Naive thymus-derived CD4-positive, alpha-beta T cell (primary cell): ENCODE measurements around the gene ACKR3. TPM values are rescaled to one million over a fixed set of nuclear protein-coding genes. Genes with fewer than 3 reads are reported as not detected.

Source experiments
- ATAC-seq: fragments of 150-1000 bp; cut with Tn5 transposase; 2 replicates; pipeline ENCODE4 v1.10.0; 2021; ENCODE audit warnings: mild to moderate bottlenecking, moderate library complexity
- CTCF ChIA-PET: fragments of 350-600 bp; sonication (Branson Sonifier 250); formaldehyde crosslinking; loops from one replicate; lab custom pipeline; 2021; ENCODE audit warnings: antibody characterized with exemption; lab: Charles Lee
- POLR2A ChIA-PET: fragments of 350-600 bp; sonication (Branson Sonifier 250); formaldehyde crosslinking; loops from one replicate; lab custom pipeline; 2021; ENCODE audit warnings: antibody characterized with exemption, inconsistent platforms; lab: Charles Lee
- DNase-seq, 9 donors: peaks; one replicate each; pipeline versions ENCODE4 v3.0.0 to v3.0.0-alpha.2; 2020 to 2022; ENCODE audit warnings: mixed read lengths in 1 of 9
- H3K27ac ChIP-seq: one replicate; pipeline ENCODE4 v1.7.0; 2013; ENCODE audit warnings: mild to moderate bottlenecking, low read depth, low read length, moderate library complexity
- H3K27me3 ChIP-seq, 2 donors: one replicate each; pipeline ENCODE4 v1.7.0; 2013; ENCODE audit warnings: low read length in 2 of 2, mild to moderate bottlenecking in 2 of 2, moderate library complexity in 2 of 2; ENCODE audit not compliant: control insufficient read depth in 2 of 2, insufficient read depth in 2 of 2
- H3K36me3 ChIP-seq, 3 experiments: 1 replicate in 2 of 3; 2 replicates in 1 of 3; pipeline ENCODE4 v1.7.0; 2013; ENCODE audit warnings: low read length in 3 of 3, mild to moderate bottlenecking in 3 of 3, moderate library complexity in 1 of 3; ENCODE audit not compliant: insufficient read depth in 3 of 3, control insufficient read depth in 2 of 3
- H3K4me1 ChIP-seq, 2 donors: one replicate each; pipeline ENCODE4 v1.7.0; 2013; ENCODE audit warnings: low read length in 2 of 2, mild to moderate bottlenecking in 2 of 2, moderate library complexity in 1 of 2; ENCODE audit not compliant: control insufficient read depth in 2 of 2, insufficient read depth in 2 of 2
- H3K4me3 ChIP-seq: 2 replicates; pipeline ENCODE4 v1.7.0; 2013; ENCODE audit warnings: mild to moderate bottlenecking, low read length
- H3K9me3 ChIP-seq, 3 experiments: 1 replicate in 2 of 3; 2 replicates in 1 of 3; pipeline ENCODE4 v1.7.0; 2013; ENCODE audit warnings: low read length in 3 of 3; ENCODE audit not compliant: control insufficient read depth in 2 of 3
- H3K27ac Mint-ChIP-seq, 9 donors: one replicate each; pipeline ENCODE4 v1.8.0; 2020 to 2022; ENCODE audit warnings: mixed read lengths in 9 of 9, mild to moderate bottlenecking in 8 of 9, moderate library complexity in 5 of 9, inconsistent platforms in 2 of 9
- H3K27me3 Mint-ChIP-seq, 5 donors: one replicate each; pipeline ENCODE4 v1.8.0; 2021 to 2022; ENCODE audit warnings: mixed read lengths in 5 of 5, mild to moderate bottlenecking in 1 of 5
- H3K36me3 Mint-ChIP-seq, 5 donors: one replicate each; pipeline ENCODE4 v1.8.0; 2020 to 2022; ENCODE audit warnings: mixed read lengths in 5 of 5, mild to moderate bottlenecking in 3 of 5, inconsistent platforms in 1 of 5
- H3K4me1 Mint-ChIP-seq, 7 donors: one replicate each; pipeline ENCODE4 v1.8.0; 2020 to 2022; ENCODE audit warnings: mixed read lengths in 7 of 7, mild to moderate bottlenecking in 3 of 7, inconsistent platforms in 1 of 7
- H3K4me3 Mint-ChIP-seq, 10 donors: one replicate each; pipeline ENCODE4 v1.8.0; 2020 to 2022; ENCODE audit warnings: mild to moderate bottlenecking in 10 of 10, mixed read lengths in 10 of 10, moderate library complexity in 6 of 10, inconsistent platforms in 2 of 10
- H3K9me3 Mint-ChIP-seq, 11 donors: one replicate each; pipeline ENCODE4 v1.8.0; 2020 to 2022; ENCODE audit warnings: mixed read lengths in 11 of 11, mild to moderate bottlenecking in 4 of 11, inconsistent platforms in 1 of 11, moderate library complexity in 1 of 11
- intact Hi-C, 2 donors: fragments of 100-400 bp; cut with micrococcal nuclease; formaldehyde crosslinking; loops; one replicate each; pipeline ENCODE4 v1.15.1; 2023
- polyA plus RNA-seq, 2 donors: library from polyadenylated mRNA; unstranded; fragments of 300-500 nt; fragmentation: Illumina TruSeq; gene quantifications; one replicate each; pipeline ENCODE4 v1.2.3, GENCODE V29; 2021
- total RNA-seq, 6 experiments: library from RNA in 5 of 6; stranded (reverse) in 5 of 6; gene quantifications; 1 replicate in 5 of 6; 2 replicates in 1 of 6; pipeline ENCODE4 v1.2.3 and lab custom pipeline; 2021 to 2026

Gene ACKR3
- total and polyA plus RNA-seq, 7 experiments from 2014 or later, result 2.8 to 6.2 (median 4.1) TPM

DNA sequence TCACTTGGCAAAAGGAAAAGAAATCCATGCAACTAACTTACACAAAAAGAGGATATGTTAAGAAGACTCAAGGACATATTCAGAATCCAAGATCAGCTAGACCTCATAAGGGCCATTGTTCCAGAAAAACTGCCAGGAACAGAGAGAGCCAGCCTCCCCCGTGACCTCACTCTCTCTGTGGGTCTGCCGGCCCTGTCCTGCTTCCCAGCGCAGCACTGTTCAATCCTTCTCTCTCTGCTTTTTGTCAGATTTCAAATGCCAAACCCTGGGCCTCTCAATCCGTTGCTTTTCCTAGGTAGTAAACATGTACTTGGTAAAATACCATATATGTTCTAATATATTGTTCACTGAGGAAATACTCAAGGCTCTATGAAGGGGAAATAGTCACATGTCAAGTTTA is 40.0 kb upstream of the ACKR3 start:
- ATAC-seq (no peak), DNase-seq (no peak)
- H3K4me3 Mint-ChIP-seq, result no peak overlapping the region
- ChIA-PET POLR2A (no interaction called here), CTCF (interaction anchor here (1.3 to 2.1 kb wide), 3 partner anchors 17 to 40 kb away, joined by 3 to 7 read pairs (median 5); partner anchors contain the start of gene ACKR3)
- peak overlapping the region in 1 of 9 donors; percentile 30 for H3K27ac Mint-ChIP-seq
- intact Hi-C loops, result no loop called here
- no peaks in the 10 kb centered on the region for H3K27me3 ChIP-seq
- no peak overlapping the region for H3K27ac ChIP-seq
- no peaks in the 10 kb centered on the region for H3K36me3 ChIP-seq
- no peaks in the 10 kb centered on the region for H3K4me1 ChIP-seq
- no peaks in the 10 kb centered on the region for H3K36me3 Mint-ChIP-seq
- peaks cover 0 to 5% (median 0%) of the 10 kb centered on the region in 7 donors for H3K4me1 Mint-ChIP-seq
- no peak overlapping the region for H3K4me3 ChIP-seq
- no peaks in the 10 kb centered on the region for H3K9me3 ChIP-seq
- peaks cover 0 to 2% (median 0%) of the 10 kb centered on the region in 11 donors for H3K9me3 Mint-ChIP-seq
- peaks cover 0 to 19% (median 0%) of the 10 kb centered on the region in 5 donors for H3K27me3 Mint-ChIP-seq

DNA sequence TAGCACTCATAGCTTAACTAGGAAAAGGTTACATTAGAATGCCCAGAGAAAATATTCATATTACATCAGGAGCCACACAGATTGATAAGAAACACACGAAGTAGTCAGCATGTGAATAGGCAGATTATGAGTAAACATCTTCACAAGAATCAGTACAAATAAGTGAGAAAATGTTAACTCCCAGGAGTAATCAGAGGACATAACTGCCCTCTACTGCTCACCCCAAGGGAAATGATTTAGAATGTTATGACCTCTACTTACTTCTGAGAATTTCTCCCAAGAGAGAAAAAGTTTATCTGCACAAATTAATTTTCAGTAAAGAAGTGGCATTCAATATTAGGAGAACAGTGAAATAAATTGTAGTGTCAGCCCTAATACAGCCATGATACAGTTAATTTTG is 39.1 kb upstream of the ACKR3 start:
- Histone ChIP-seq H3K27me3 (no peaks in the 10 kb centered on the region), H3K9me3 (no peaks in the 10 kb centered on the region), H3K4me3 (no peak overlapping the region), H3K4me1 (no peaks in the 10 kb centered on the region), H3K27ac (no peak overlapping the region), H3K36me3 (no peaks in the 10 kb centered on the region)
- ATAC-seq (no peak), DNase-seq (no peak)
- peaks cover 0 to 16% (median 0%) of the 10 kb centered on the region in 5 donors for H3K27me3 Mint-ChIP-seq
- H3K27ac Mint-ChIP-seq, result no peak overlapping the region
- H3K9me3 Mint-ChIP-seq, result peaks cover 0 to 2% (median 0%) of the 10 kb centered on the region in 11 donors
- ChIA-PET POLR2A (interaction anchor here (0.9 kb wide), 1 partner anchor 11 kb away, joined by 3 read pairs; no protein-coding TSS in a partner anchor), CTCF (interaction anchor here (1.3 to 1.9 kb wide), 3 partner anchors 17 to 39 kb away, joined by 3 to 5 read pairs (median 5); partner anchors contain the start of gene ACKR3)
- no peak overlapping the region for H3K4me3 Mint-ChIP-seq
- H3K4me1 Mint-ChIP-seq, result peaks cover 2 to 11% (median 7%) of the 10 kb centered on the region in 7 donors
- intact Hi-C loops, result no loop called here
- no peaks in the 10 kb centered on the region for H3K36me3 Mint-ChIP-seq

DNA sequence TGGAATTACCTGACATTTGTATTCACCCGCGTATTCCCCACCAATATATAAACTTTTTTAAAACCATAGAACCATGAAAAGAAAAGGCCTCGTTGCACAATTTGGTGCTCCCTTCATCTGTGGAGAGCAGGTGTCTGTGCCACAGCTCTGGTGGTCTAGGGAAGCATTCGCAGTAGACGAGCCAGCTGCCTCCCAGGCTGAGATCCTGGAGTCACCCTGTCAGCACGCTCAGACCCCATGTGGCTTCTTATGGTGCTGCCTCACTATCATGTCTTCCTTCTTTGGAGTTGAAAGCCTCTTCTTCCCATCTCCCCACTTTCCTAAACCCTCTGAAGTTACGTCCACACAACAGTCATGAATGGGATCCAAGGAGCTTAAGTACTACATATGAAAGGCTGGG is 38.4 kb upstream of the ACKR3 start:
- CTCF ChIA-PET, result interaction anchor here (1.9 kb wide), 1 partner anchor 18 kb away, joined by 5 read pairs; no protein-coding TSS in a partner anchor

DNA sequence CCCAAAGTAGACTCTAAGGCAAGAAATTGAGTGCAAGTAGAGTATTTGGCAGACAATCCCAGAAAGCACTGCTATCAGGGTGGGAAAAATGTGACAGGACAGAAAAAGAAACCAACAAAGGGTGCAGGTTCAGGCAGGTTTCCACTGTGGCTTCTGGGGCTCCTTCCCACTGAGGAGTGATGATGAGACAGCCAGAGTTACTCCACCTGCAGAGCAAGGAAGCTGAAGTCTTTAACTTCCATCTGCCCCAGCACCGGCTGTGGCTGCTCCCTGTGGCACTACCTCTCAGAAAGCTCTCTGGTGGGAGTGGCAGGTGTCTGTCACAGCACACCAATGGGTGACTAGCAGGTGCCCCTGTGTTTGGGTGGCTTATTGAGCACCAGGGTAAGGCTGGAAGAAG is 37.6 kb upstream of the ACKR3 start:
- no peak overlapping the region for H3K4me3 ChIP-seq
- H3K9me3 ChIP-seq, result no peaks in the 10 kb centered on the region
- no peak for DNase-seq
- intact Hi-C loops, result no loop called here
- H3K27me3 Mint-ChIP-seq, result peaks cover 0 to 14% (median 0%) of the 10 kb centered on the region in 5 donors
- ATAC-seq, result no peak
- H3K36me3 ChIP-seq, result no peaks in the 10 kb centered on the region
- no peak overlapping the region for H3K27ac ChIP-seq
- H3K4me3 Mint-ChIP-seq, result peak overlapping the region in 1 of 10 donors; percentile 8
- POLR2A ChIA-PET, result interaction anchor here (1.2 kb wide), 1 partner anchor 10 kb away, joined by 3 read pairs; no protein-coding TSS in a partner anchor
- H3K27ac Mint-ChIP-seq, result no peak overlapping the region
- CTCF ChIA-PET, result interaction anchor here (1.9 kb wide), 1 partner anchor 19 kb away, joined by 5 read pairs; no protein-coding TSS in a partner anchor
- peaks cover 15 to 26% (median 21%) of the 10 kb centered on the region in 7 donors for H3K4me1 Mint-ChIP-seq
- H3K9me3 Mint-ChIP-seq, result peaks cover 0 to 2% (median 0%) of the 10 kb centered on the region in 11 donors
- H3K27me3 ChIP-seq, result no peaks in the 10 kb centered on the region
- peaks cover 9 to 10% of the 10 kb centered on the region in 2 donors for H3K4me1 ChIP-seq
- H3K36me3 Mint-ChIP-seq, result peaks cover 0 to 2% (median under 1%) of the 10 kb centered on the region in 5 donors

More for the DNA sequence above, 38.4 kb upstream of the ACKR3 start:
- DNase-seq, result no peak
- H3K9me3 ChIP-seq, result no peaks in the 10 kb centered on the region
- no peak overlapping the region for H3K27ac ChIP-seq
- POLR2A ChIA-PET, result interaction anchor here (0.9 to 1.2 kb wide), 2 partner anchors 11 to 12 kb away, joined by 3 read pairs; no protein-coding TSS in a partner anchor
- no peaks in the 10 kb centered on the region for H3K27me3 ChIP-seq
- Mint-ChIP-seq H3K27me3 (peaks cover 0 to 14% (median 0%) of the 10 kb centered on the region in 5 donors), H3K36me3 (no peaks in the 10 kb centered on the region), H3K27ac (no peak overlapping the region), H3K4me3 (no peak overlapping the region), H3K4me1 (peaks cover 7 to 18% (median 14%) of the 10 kb centered on the region in 7 donors), H3K9me3 (peaks cover 0 to 2% (median 0%) of the 10 kb centered on the region in 11 donors)
- H3K36me3 ChIP-seq, result no peaks in the 10 kb centered on the region
- peaks cover 3 to 4% of the 10 kb centered on the region in 2 donors for H3K4me1 ChIP-seq
- ATAC-seq, result no peak
- H3K4me3 ChIP-seq, result no peak overlapping the region
- intact Hi-C loops, result no loop called here

DNA sequence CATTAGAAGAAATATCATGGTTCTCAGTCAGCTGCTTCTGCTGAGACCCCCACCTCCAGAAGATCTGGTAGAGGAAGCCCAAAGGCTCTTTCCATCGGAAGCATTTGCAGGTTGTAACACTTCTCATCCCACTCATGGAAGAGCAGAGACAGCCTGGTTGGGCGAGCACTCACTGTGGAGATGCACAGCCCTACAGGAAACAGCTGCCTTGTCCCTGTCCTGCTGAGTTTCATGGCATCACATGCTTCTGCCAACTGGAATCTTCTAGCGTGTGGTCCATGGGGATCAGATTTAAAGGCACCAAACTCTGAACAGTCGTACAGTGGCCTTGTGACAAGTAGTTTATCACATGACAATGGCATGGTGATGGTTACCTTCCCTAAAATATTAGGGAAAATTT is 36.3 kb upstream of the ACKR3 start:
- no peak for DNase-seq
- no peaks in the 10 kb centered on the region for H3K9me3 ChIP-seq
- peak overlapping the region in 1 of 9 donors; percentile 53 for H3K27ac Mint-ChIP-seq
- POLR2A ChIA-PET, result no interaction called here
- CTCF ChIA-PET, result no interaction called here
- H3K27me3 ChIP-seq, result no peaks in the 10 kb centered on the region
- ATAC-seq, result no peak
- H3K27ac ChIP-seq, result no peak overlapping the region
- peaks cover 0 to 14% (median 0%) of the 10 kb centered on the region in 5 donors for H3K27me3 Mint-ChIP-seq
- intact Hi-C loops, result no loop called here
- peaks cover 22 to 31% (median 24%) of the 10 kb centered on the region in 7 donors for H3K4me1 Mint-ChIP-seq
- H3K36me3 ChIP-seq, result no peaks in the 10 kb centered on the region
- no peak overlapping the region for H3K4me3 ChIP-seq
- H3K4me3 Mint-ChIP-seq, result no peak overlapping the region
- peaks cover 0 to 7% (median 2%) of the 10 kb centered on the region in 5 donors for H3K36me3 Mint-ChIP-seq
- peaks cover 9 to 10% of the 10 kb centered on the region in 2 donors for H3K4me1 ChIP-seq
- peaks cover 0 to 2% (median 0%) of the 10 kb centered on the region in 11 donors for H3K9me3 Mint-ChIP-seq

DNA sequence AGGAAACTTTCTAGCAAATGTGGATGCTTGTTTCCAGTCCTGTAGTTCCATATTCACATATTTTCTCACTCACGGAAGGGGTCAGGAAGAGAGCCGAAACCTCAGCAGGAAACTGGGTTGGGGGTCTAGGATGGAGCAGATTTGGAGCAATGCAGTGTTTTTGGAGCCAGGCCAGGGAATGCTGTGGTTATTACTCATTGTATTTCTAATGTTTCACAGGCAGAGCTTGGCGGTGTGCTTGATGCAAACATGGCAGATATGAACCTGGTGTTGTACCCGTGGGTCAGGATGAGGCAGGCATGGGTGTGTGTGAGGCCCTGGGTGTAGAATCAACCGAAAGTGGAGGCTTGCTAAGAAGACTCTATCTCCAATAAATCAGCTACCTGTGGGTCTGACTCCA is 34.6 kb upstream of the ACKR3 start:
- intact Hi-C loops, result loop anchor here in 1 of 2 donors (5.0 kb wide), 1 partner anchor 552 kb away; the partner anchor contains the start of gene COPS8
- Histone ChIP-seq H3K4me3 (no peak overlapping the region), H3K36me3 (no peaks in the 10 kb centered on the region), H3K27me3 (no peaks in the 10 kb centered on the region), H3K4me1 (peaks cover 12 to 14% of the 10 kb centered on the region in 2 donors), H3K27ac (no peak overlapping the region), H3K9me3 (no peaks in the 10 kb centered on the region)
- Mint-ChIP-seq H3K9me3 (peaks cover 0 to 3% (median 0%) of the 10 kb centered on the region in 11 donors), H3K4me3 (peak overlapping the region in 4 of 10 donors; percentile 30 to 100 (median 70)), H3K36me3 (peaks cover 4 to 12% (median 6%) of the 10 kb centered on the region in 5 donors), H3K27me3 (peaks cover 0 to 7% (median 0%) of the 10 kb centered on the region in 5 donors), H3K27ac (peak overlapping the region in 7 of 9 donors; percentile 40 to 99 (median 90)), H3K4me1 (peaks cover 29 to 41% (median 36%) of the 10 kb centered on the region in 7 donors)
- POLR2A ChIA-PET, result interaction anchor here (0.9 to 1.4 kb wide), 2 partner anchors 10 to 23 kb away, joined by 4 to 5 read pairs; no protein-coding TSS in a partner anchor
- CTCF ChIA-PET, result interaction anchor here (4.0 kb wide), 1 partner anchor 23 kb away, joined by 51 read pairs; no protein-coding TSS in a partner anchor
- ATAC-seq (no peak), DNase-seq (no peak)
